Measurements from ENCODE around the gene DEAF1. TPM values are rescaled to one million over a fixed set of nuclear protein-coding genes. Genes with fewer than 3 reads are reported as not detected.

The DEAF1 gene
- total and polyA plus RNA-seq, 9 of the 15 experiments (the other 6 are each of a cell fraction or from before 2014, with no cell fraction given) = 2.0 to 69.1 (median 26.8) TPM

- Histone ChIP-seq H3K36me3 (ENCODE audit: control insufficient read depth, insufficient read depth, low read length) (no peaks in the 10 kb centered on the region), H3K9me3 (replicated peaks; ENCODE audit: control insufficient read depth, insufficient read depth, low read depth, low read length) (no peaks in the 10 kb centered on the region), H3K27ac (ENCODE audit: extremely low read depth, low read depth, low read length) (no peak overlapping the region), H3K79me2 (ENCODE audit: control insufficient read depth, insufficient read depth, low read length) (no peaks in the 10 kb centered on the region; the same call in 2 of the 3 replicates), H3K9me1 (ENCODE audit: control insufficient read depth, insufficient read depth, low read length) (no peaks in the 10 kb centered on the region), H3K4me2 (ENCODE audit: insufficient read depth, low read length) (no peak overlapping the region), H3K27me3 (ENCODE audit: control insufficient read depth in 2 of 2, insufficient read depth in 2 of 2, low read length in 2 of 2) (no peaks in the 10 kb centered on the region; a peak in 1 of 5 replicates), H3K4me3 (no peak overlapping the region), H3K4me1 (replicated peaks in 1 of 2; ENCODE audit: control insufficient read depth in 2 of 2, insufficient read depth in 2 of 2, low read length in 2 of 2) (peaks cover 19 to 71% of the 10 kb centered on the region in 2 experiments), H4K20me1 (replicated peaks; ENCODE audit: control insufficient read depth, insufficient read depth, low read length) (no peaks in the 10 kb centered on the region; the same call in 1 of the 2 replicates), H3K9ac (ENCODE audit: insufficient read depth in 1 of 2, low read depth in 2 of 2, low read length in 2 of 2) (peak overlapping the region in 1 of 2 experiments; percentile 76; a peak in 1 of 4 replicates), H2AFZ (ENCODE audit: low read depth, low read length) (no peak overlapping the region)
- intact Hi-C loops (cut with micrococcal nuclease) = loop anchor here (2.0 kb wide), 2 partner anchors 25 to 59 kb away; no protein-coding TSS in a partner anchor
- ChIA-PET CTCF (ENCODE audit: low intra/inter-chr PET ratio) (interaction anchor here (0.6 to 2.9 kb wide), 4 partner anchors 26 to 203 kb away, joined by 3 to 16 read pairs (median 7); partner anchors contain the start of gene TMEM80), POLR2A (interaction anchor here (1.0 to 1.4 kb wide), 3 partner anchors 9 to 28 kb away, joined by 3 to 5 read pairs (median 3); no protein-coding TSS in a partner anchor)
- FAIRE-seq = no peak
- ATAC-seq = peak; percentile 36
- BruUV-seq (replicated peaks) = no TSS peak
- peak; percentile 43 to 53 (median 51) for DNase-seq (ENCODE audit: extremely low read depth in 1 of 4, low spot score in 3 of 4)
- in situ Hi-C loops (cut with MboI) = no loop called here
- WGBS (ENCODE audit: insufficient coverage, low coverage, missing lambda C conversion rate) = 15% methylated on average over 24 of the region's 33 CpGs
- TF ChIP-seq NFIC (IDR thresholded peaks at IDR 0.05) (no peak), ZC3H8 (IDR thresholded peaks at IDR 0.05) (no peak), FOXK2 (conservative IDR thresholded peaks at IDR 0.05 in 1 of 2, IDR thresholded peaks at IDR 0.05 in 1 of 2; ENCODE audit: low read depth in 2 of 2) (no peak), RERE (CRISPR knock-in tag; IDR thresholded peaks at IDR 0.05; ENCODE audit: borderline replicate concordance) (no peak), ZNF124 (CRISPR knock-in tag; IDR thresholded peaks at IDR 0.05) (no peak), SRSF3 (IDR thresholded peaks at IDR 0.05; ENCODE audit: insufficient read depth, low read length) (no peak), ZNF324 (CRISPR knock-in tag; IDR thresholded peaks at IDR 0.05) (no peak), LEF1 (IDR thresholded peaks at IDR 0.05) (no peak), LARP7 (IDR thresholded peaks at IDR 0.05) (no peak), CHD1 (IDR thresholded peaks at IDR 0.05; ENCODE audit: low read length) (no peak), SPI1 (IDR thresholded peaks at IDR 0.05; ENCODE audit: borderline replicate concordance, low read depth, low read length) (peak; percentile 92)
- TF ChIP-seq, protein P1, sequence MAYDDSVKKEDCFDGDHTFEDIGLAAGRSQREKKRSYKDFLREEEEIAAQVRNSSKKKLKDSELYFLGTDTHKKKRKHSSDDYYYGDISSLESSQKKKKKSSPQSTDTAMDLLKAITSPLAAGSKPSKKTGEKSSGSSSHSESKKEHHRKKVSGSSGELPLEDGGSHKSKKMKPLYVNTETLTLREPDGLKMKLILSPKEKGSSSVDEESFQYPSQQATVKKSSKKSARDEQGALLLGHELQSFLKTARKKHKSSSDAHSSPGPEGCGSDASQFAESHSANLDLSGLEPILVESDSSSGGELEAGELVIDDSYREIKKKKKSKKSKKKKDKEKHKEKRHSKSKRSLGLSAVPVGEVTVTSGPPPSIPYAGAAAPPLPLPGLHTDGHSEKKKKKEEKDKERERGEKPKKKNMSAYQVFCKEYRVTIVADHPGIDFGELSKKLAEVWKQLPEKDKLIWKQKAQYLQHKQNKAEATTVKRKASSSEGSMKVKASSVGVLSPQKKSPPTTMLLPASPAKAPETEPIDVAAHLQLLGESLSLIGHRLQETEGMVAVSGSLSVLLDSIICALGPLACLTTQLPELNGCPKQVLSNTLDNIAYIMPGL (CRISPR knock-in tag; IDR thresholded peaks at IDR 0.05) = no peak
- TF ChIP-seq, protein P2, sequence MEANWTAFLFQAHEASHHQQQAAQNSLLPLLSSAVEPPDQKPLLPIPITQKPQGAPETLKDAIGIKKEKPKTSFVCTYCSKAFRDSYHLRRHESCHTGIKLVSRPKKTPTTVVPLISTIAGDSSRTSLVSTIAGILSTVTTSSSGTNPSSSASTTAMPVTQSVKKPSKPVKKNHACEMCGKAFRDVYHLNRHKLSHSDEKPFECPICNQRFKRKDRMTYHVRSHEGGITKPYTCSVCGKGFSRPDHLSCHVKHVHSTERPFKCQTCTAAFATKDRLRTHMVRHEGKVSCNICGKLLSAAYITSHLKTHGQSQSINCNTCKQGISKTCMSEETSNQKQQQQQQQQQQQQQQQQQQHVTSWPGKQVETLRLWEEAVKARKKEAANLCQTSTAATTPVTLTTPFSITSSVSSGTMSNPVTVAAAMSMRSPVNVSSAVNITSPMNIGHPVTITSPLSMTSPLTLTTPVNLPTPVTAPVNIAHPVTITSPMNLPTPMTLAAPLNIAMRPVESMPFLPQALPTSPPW (CRISPR knock-in tag; IDR thresholded peaks at IDR 0.05) = peak; percentile 20; the same call in 1 of the 2 replicates
These were observed 26.8 kb upstream of the DEAF1 start for GRCh38 chr11:721741-722345.
